IPS DF 19.7 (cell line): ENCODE results near the gene AK3.

Experiments used
- DNase-seq: peaks from one replicate; pipeline ENCODE4 v3.0.0-alpha.2; 2013; ENCODE audit warnings: low read depth, low spot score

AK3 gene

GRCh38 chr9:4706021-4706420 lies 35.0 kb downstream of the AK3 start:
- DNase-seq = no peak

DNA sequence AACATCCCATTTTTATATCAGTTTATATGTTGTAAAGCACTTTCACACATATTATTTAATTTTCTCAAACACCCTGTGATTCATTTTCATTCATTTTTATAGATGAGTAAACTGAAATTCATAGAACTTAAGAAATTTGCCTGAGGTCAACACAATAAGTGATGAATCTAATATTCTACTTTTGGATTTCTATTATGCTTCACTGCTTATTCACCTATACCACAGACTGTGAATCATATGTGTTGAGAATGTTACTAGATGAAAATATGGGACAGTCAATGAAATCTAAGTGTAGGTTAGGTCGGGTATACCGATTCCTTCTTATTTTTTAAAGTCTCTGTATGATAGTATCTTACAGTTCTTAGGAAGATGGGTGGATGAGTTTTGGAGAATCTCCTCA lies 36.9 kb downstream of the AK3 start:
- no peak for DNase-seq

DNA sequence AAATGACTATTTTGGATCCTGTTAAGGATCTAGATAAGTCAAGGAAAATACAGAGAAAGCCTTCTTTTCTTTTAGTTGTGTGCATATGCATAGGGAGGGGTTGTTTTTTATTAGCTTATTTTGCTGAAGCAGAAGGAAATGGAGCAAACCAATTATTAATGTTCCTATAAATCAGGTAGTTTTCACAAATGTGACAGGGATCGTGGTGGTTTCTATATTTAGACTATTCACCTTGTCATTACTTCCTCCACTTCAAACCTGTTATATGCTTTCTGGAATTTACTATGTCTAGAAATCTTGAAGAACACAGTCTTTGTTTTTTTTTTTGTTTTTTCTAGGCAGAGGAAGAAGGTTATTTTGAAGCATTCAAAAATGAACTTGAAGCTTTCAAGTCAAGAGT lies 39.5 kb downstream of the AK3 start:
- DNase-seq = no peak

DNA sequence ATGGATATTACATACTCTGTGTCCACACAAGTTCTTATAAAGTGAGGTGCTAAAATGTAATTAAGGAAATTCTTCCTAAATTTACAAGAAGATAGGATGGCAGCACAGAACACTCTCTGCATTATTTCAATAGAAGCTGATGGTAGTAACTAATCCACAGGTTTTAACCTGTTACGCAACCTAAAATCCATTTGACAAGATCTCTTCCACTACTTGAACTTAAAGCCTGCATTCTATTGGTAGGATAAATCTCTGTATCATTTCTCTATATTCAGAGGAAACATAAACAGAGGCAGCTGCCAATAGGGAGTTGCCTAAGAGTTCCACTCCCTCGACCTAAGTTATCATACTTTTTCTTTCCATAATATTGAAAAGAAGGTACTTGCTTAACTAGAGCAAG lies 40.1 kb downstream of the AK3 start:
- DNase-seq = no peak

DNA sequence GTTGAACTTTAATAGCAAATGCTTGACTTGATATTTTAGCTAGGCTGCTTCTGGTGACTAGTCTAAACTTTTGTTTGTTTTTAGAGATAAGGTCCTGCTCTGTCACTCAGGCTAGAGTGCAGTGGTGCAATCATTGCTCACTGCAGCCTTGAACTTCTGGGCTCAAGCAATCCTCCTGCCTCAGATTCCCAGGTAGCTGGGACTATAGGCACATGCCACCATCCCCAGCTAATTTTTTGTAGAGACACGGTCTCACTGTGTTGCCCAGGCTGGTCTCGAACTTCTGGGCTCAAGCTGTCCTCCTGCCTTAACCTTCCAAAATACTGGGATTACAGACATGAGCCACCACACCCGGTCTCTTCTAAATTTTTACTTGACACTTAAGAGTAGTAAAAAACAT lies 40.9 kb downstream of the AK3 start:
- no peak for DNase-seq

- DNase-seq = no peak
Measured at GRCh38 chr9:4691795-4692194, 49.2 kb downstream of the AK3 start.

- no peak for DNase-seq
Measured at GRCh38 chr9:4690144-4690543, 50.9 kb downstream of the AK3 start.

DNA sequence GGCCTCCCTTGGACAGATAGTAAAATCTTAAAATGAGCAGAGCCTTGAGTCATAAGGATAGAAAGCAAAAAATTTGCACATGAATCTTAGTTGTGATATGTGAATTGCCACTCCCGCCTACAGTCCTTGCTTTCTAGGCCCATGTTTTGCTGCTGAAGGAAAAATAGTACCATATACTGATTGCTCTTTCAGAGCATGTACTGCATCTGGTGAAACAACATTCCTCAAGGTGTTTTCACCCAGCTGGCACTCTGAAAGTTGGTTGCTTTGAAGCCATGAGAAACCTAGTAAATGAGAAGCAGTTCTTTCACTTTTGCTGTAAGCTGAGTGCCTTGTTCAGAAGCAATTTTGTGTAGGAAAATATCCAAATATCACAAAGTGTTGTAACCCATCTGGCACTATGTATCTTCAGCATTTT lies 51.3 kb downstream of the AK3 start:
- DNase-seq = no peak

- DNase-seq = no peak
Measured at GRCh38 chr9:4689021-4689420, 52.0 kb downstream of the AK3 start.

DNA sequence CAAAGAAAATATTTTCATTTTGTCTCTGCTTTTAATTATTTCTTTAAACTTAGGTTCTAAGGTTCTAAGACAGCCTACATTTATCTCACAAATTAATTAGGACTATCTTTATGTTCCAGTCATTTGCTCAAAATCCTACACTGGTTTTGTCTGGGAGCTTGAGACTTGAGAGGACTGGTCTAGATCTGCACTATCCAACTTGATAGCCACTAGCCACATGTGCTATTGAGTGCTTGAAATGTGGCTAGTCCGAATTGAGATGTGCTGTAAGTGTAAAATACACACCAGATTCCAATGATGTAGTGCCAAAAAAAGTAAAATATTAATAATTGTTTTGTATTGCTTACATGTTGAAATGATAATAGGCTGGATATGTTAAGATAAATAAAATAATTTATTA lies 54.4 kb downstream of the AK3 start:
- DNase-seq = no peak

- no peak for DNase-seq
Measured at GRCh38 chr9:4686112-4686511, 54.9 kb downstream of the AK3 start.

- DNase-seq = no peak
Measured at GRCh38 chr9:4684820-4685219, 56.2 kb downstream of the AK3 start.

GRCh38 chr9:4680750-4681149 lies 60.3 kb downstream of the AK3 start:
- no peak for DNase-seq

- DNase-seq = no peak
Measured at GRCh38 chr9:4680173-4680525, 60.9 kb downstream of the AK3 start.

DNA sequence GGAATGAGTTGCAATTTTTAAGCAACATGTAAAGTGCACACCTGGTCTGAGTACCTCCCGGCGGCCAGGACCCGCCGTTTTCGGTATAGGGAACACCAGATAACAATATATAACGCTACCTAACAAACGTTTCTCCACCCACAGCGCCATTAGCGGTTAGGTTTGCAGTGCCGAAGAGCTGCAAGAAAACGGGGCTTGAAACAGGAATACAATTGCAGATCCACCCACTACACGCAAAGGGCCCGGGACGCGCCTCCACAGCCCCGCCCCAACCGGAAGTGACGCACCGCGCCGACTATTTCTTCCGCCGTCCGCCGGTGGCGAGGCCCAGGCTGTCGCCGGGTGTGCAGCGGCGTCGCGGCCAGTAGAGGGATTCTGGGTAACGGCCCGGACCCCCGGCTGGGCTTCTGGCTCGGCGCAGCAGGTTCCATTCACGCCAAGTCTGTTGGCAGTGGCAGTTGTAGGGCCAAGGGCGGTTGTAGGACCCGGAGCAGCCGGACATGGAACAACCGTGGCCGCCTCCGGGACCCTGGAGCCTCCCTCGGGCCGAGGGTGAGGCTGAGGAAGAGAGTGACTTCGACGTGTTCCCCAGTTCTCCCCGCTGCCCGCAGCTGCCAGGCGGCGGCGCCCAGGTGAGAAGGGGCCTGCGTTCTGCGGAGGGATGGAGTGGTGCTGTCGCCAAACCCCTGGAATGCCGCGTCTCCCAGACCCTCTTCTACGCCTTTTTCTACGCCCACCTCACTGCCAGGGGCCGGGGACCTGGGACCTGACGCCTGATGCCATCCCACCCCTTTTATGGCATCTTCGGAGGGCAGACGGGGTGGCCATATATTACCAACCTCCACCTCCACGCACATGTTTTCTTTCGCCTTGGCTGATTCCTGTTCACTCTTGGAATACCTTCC lies 61.5 kb downstream of the AK3 start, which contains the start of gene CDC37L1:
Gene CDC37L1 (plus strand): TSS at position 302 of the 905 bp plus-strand sequence. CDS start 199 bp downstream, at position 501.
- peak; percentile 75 for DNase-seq

GRCh38 chr9:4678679-4679267 lies 62.2 kb downstream of the AK3 start:
- DNase-seq = no peak

DNA sequence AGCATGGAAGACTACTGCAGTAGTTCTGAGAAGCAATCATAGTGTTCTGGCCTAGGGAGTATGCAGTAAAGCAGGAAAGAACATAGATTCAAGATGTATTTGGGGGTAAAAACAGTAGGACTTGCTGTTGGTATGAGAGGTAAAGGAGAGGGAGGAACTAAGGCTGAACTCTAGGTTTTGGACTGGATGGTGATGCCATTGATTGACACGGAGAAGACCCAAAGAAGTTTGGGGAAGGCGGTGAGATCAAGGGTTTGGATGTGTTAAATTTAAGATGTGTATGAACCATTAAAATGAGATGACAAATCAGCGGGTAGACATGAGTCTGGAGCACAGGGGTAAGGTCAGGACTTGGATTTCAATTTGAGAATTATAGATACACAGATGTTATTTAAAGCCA lies 63.6 kb downstream of the AK3 start:
- DNase-seq = no peak

DNA sequence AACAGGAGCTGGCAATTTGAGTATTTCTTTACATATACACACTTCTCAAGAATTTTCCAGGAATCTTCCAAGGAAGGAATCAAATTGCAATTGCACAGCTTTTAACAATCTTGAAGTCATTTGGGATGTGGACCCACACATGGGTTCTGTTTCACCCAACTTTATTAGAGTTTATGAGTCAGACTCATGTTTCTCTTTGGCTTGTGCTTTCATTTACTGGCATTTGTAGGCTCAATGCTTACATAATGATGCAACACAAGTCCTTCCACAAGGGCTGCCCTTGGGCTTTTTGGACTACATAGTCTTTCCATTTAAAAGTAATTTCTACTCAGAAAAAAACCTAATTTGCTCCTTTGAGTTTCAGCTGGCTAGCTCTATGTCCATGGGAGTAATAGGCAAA lies 66.2 kb downstream of the AK3 start:
- DNase-seq = no peak

DNA sequence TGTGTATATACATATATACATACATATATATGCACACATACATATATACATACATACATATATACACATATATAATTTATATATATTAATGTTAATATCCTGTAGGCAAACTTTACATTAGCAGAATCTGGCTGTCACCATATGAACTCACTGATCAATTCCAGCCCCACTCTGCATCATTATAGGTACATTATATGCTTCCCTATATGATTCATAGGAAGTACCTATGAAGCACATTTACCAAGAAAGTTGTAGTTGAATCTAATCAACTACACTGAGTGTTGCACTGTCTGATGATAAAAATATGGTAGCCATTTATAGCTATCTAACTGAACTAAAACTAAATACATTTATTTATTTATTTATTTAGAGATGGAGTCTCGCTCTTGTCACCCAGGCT lies 69.3 kb downstream of the AK3 start:
- DNase-seq = no peak

DNA sequence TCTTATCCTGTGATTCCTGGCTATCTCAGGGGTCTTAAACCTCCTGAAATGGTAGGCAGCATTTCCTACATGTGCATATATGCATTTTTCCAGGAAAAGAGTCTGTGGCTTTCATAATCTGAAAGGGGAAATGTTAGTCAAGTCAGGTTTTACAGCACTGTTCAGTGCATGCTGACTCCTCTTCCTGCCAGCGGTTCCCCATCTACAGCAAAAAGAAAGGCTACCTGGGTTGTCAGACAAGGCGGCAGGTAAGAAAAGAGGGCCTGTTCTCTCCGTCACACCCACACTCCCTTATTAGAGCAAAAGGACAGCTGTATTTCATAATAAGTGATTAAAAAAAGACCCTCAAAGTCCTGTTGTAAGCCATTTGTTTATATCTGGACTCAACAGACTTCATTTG lies 70.4 kb downstream of the AK3 start:
- no peak for DNase-seq

GRCh38 chr9:4669890-4670289 lies 71.1 kb downstream of the AK3 start:
- DNase-seq = no peak

DNA sequence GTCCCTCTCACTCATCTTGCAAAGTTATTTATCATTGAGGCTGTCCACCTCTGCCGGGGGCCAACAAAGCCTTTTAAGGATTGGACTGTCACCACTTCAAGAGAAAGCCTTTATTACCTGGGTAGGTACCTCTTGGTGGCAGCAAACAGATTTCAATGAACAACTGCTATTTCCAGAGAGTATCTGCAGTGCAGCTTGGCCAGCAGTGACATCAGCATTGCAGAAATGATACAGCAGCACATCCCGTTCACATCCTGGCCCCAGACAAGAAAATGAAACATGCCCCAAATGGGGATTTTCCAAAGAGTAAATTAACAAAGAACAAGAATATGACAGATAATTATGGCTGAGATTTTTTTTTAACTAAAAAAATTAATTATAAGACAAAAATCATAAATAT lies 72.4 kb downstream of the AK3 start:
- DNase-seq = no peak

- DNase-seq = no peak
Measured at GRCh38 chr9:4667681-4668080, 73.3 kb downstream of the AK3 start.
